Gastrocnemius medialis (tissue), 4 donors: ENCODE measurements around the gene TLR5.

ENCODE experiments used
- CTCF ChIP-seq, 5 experiments: fragments of 450-650 bp in 3 of 5; fragments of 200-600 bp in 2 of 5; sonication (generic) in 2 of 5; IDR thresholded peaks in 4 of 5; conservative IDR thresholded peaks in 1 of 5; 1 replicate in 4 of 5; 2 replicates in 1 of 5; pipeline ENCODE4 v1.5.1; 2016 to 2019; ENCODE audit warnings: antibody characterized with exemption in 5 of 5, mild to moderate bottlenecking in 3 of 5, moderate library complexity in 3 of 5
- POLR2A ChIP-seq, 2 donors: fragments of 450-650 bp; IDR thresholded peaks; one replicate each; pipeline ENCODE4 v1.6.1; 2017; ENCODE audit warnings: antibody characterized with exemption in 2 of 2, mild to moderate bottlenecking in 2 of 2, moderate library complexity in 2 of 2

- no peak for TF ChIP-seq POLR2A (IDR thresholded peaks at IDR 0.05)
- TF ChIP-seq CTCF (IDR thresholded peaks at IDR 0.05 in 4 of 5, conservative IDR thresholded peaks at IDR 0.05 in 1 of 5): no peak
Observed at GRCh38 chr1:223089250-223089649, 53.8 kb downstream of the TLR5 start.
